Fibroblast of skin of back (primary cell): ENCODE data around the gene FGFR2.
"Not testable (repeated sequence)": the region's sequence is repeated elsewhere in the genome, so short reads cannot be mapped to it uniquely, and the experiment has no call there.

Experiments
- DNase-seq: peaks from one replicate; pipeline ENCODE4 v3.0.0-alpha.2; 2013

The FGFR2 gene

GRCh38 chr10:121520526-121520925 is 77.7 kb downstream of the FGFR2 start:
- not testable (repeated sequence) for DNase-seq

GRCh38 chr10:121519901-121520493 is 78.2 kb downstream of the FGFR2 start:
- no peak for DNase-seq

- DNase-seq, result no peak
These were observed 78.8 kb downstream of the FGFR2 start for GRCh38 chr10:121519411-121519810.

- no peak for DNase-seq
These were observed 79.9 kb downstream of the FGFR2 start for GRCh38 chr10:121518333-121518732.

- DNase-seq, result no peak
These were observed 82.0 kb downstream of the FGFR2 start for GRCh38 chr10:121516093-121516865.

GRCh38 chr10:121514141-121514865 is 83.9 kb downstream of the FGFR2 start:
- no peak for DNase-seq

- no peak for DNase-seq
These were observed 86.3 kb downstream of the FGFR2 start for GRCh38 chr10:121511943-121512342.

GRCh38 chr10:121511460-121511859 is 86.8 kb downstream of the FGFR2 start:
- no peak for DNase-seq

- DNase-seq, result no peak
These were observed 88.0 kb downstream of the FGFR2 start for GRCh38 chr10:121510201-121510771.

- DNase-seq, result no peak
These were observed 88.4 kb downstream of the FGFR2 start for GRCh38 chr10:121509796-121510195.

GRCh38 chr10:121509112-121509511 is 89.1 kb downstream of the FGFR2 start:
- DNase-seq, result no peak

GRCh38 chr10:121503587-121504051 is 94.6 kb downstream of the FGFR2 start:
- peak; percentile 40 for DNase-seq

- DNase-seq, result no peak
These were observed 96.4 kb downstream of the FGFR2 start for GRCh38 chr10:121501796-121502195.

GRCh38 chr10:121500701-121501332 is 97.4 kb downstream of the FGFR2 start:
- peak; percentile 20 for DNase-seq

- no peak for DNase-seq
These were observed 100.5 kb downstream of the FGFR2 start for GRCh38 chr10:121497513-121498470.

GRCh38 chr10:121495719-121496118 is 102.5 kb downstream of the FGFR2 start:
- no peak for DNase-seq

- no peak for DNase-seq
These were observed 103.9 kb downstream of the FGFR2 start for GRCh38 chr10:121494296-121494695.

- no peak for DNase-seq
These were observed 104.7 kb downstream of the FGFR2 start for GRCh38 chr10:121493521-121493920.

- DNase-seq, result peak; percentile 32
These were observed 107.2 kb downstream of the FGFR2 start for GRCh38 chr10:121490871-121491519.

GRCh38 chr10:121485436-121486139 is 112.7 kb downstream of the FGFR2 start:
- DNase-seq, result no peak
